Breast epithelium (tissue), 4 donors: ENCODE results near the gene DNMBP. TPM values are rescaled to one million over a fixed set of nuclear protein-coding genes. Genes with fewer than 3 reads are reported as not detected.
"Not testable (repeated sequence)": the region's sequence is repeated elsewhere in the genome, so short reads cannot be mapped to it uniquely, and the experiment has no call there.

Experiments used
- DNase-seq, 2 donors: peaks; one replicate each; pipeline ENCODE4 v3.0.0-alpha.2; 2019; ENCODE audit warnings: low spot score in 2 of 2
- H3K27ac ChIP-seq, 2 donors: fragments of 200-600 bp; sonication (generic) in 1 of 2; one replicate each; pipeline ENCODE4 v1.5.1; 2016 to 2019; ENCODE audit warnings: mild to moderate bottlenecking in 1 of 2
- H3K27me3 ChIP-seq, 2 donors: fragments of 200-600 bp; sonication (generic) in 1 of 2; one replicate each; pipeline versions ENCODE4 v1.5.1 to v1.6.0; 2017 to 2019; ENCODE audit warnings: control low read depth in 1 of 2, mild to moderate bottlenecking in 1 of 2
- H3K36me3 ChIP-seq: fragments of 200-600 bp; one replicate; pipeline ENCODE4 v1.5.1; 2019
- H3K4me1 ChIP-seq, 2 donors: fragments of 200-600 bp; sonication (generic); one replicate each; pipeline ENCODE4 v1.5.1; 2016 to 2019; ENCODE audit warnings: control low read depth in 1 of 2
- H3K4me3 ChIP-seq, 3 donors: fragments of 200-600 bp; sonication (generic); 1 replicate in 2 of 3; 2 replicates in 1 of 3; pipeline ENCODE4 v1.5.1; 2016 to 2019; ENCODE audit warnings: mild to moderate bottlenecking in 3 of 3, moderate library complexity in 2 of 3
- H3K9me3 ChIP-seq, 2 donors: fragments of 200-600 bp; sonication (generic) in 1 of 2; one replicate each; pipeline ENCODE4 v1.5.1; 2016 to 2019; ENCODE audit warnings: control low read depth in 1 of 2
- CTCF ChIP-seq, 3 donors: fragments of 450-650 bp; IDR thresholded peaks; one replicate each; pipeline ENCODE4 v1.5.1; 2016 to 2017; ENCODE audit warnings: antibody characterized with exemption in 3 of 3, mild to moderate bottlenecking in 3 of 3, moderate library complexity in 3 of 3
- POLR2A ChIP-seq: fragments of 450-650 bp; IDR thresholded peaks from one replicate; pipeline ENCODE4 v1.6.1; 2016; ENCODE audit warnings: antibody characterized with exemption, mild to moderate bottlenecking, moderate library complexity
- POLR2AphosphoS5 ChIP-seq, 3 donors: sonication (generic); formaldehyde crosslinking; IDR thresholded peaks; one replicate each; pipeline ENCODE4 v1.6.1; 2017; ENCODE audit warnings: antibody characterized with exemption in 3 of 3
- intact Hi-C: fragments of 100-400 bp; cut with DNase I; formaldehyde crosslinking; loops from one replicate; pipeline ENCODE4 v1.15.1; 2023; ENCODE audit warnings: low total_unique reads
- total RNA-seq, 3 donors: library from RNA; depleted of rRNA; stranded (reverse); fragments of >200 nt; gene quantifications; one replicate each; pipeline ENCODE4 v1.1.0, GENCODE V29; 2016

The DNMBP gene
- total RNA-seq, 3 donors from 2014 or later: 15.1 to 20.6 (median 15.5) TPM

GRCh38 chr10:99973190-99973589, 36.6 kb downstream of the DNMBP start:
- Histone ChIP-seq H3K36me3 (no peaks in the 10 kb centered on the region), H3K27me3 (no peaks in the 10 kb centered on the region), H3K4me1 (no peaks in the 10 kb centered on the region), H3K27ac (no peak overlapping the region), H3K9me3 (no peaks in the 10 kb centered on the region), H3K4me3 (no peak overlapping the region)
- TF ChIP-seq POLR2A (no peak), POLR2AphosphoS5 (IDR thresholded peaks at IDR 0.05) (no peak), CTCF (IDR thresholded peaks at IDR 0.05) (peak in 1 of 3 donors; percentile 9)
- intact Hi-C loops: no loop called here
- DNase-seq: no peak

GRCh38 chr10:99967961-99968360, 41.8 kb downstream of the DNMBP start:
- Histone ChIP-seq H3K27ac (no peak overlapping the region), H3K27me3 (no peaks in the 10 kb centered on the region), H3K4me3 (no peak overlapping the region), H3K36me3 (no peaks in the 10 kb centered on the region), H3K9me3 (no peaks in the 10 kb centered on the region), H3K4me1 (no peaks in the 10 kb centered on the region)
- intact Hi-C loops: no loop called here
- no peak for TF ChIP-seq POLR2A
- no peak for TF ChIP-seq CTCF (IDR thresholded peaks at IDR 0.05)
- no peak for DNase-seq

- intact Hi-C loops: no loop called here
- no peaks in the 10 kb centered on the region for H3K36me3 ChIP-seq
Measured at GRCh38 chr10:99966306-99966705, 43.4 kb downstream of the DNMBP start.

GRCh38 chr10:99965700-99966099, 44.0 kb downstream of the DNMBP start:
- Histone ChIP-seq H3K36me3 (no peaks in the 10 kb centered on the region), H3K27ac (peak overlapping the region in 1 of 2 donors; percentile 32), H3K9me3 (no peaks in the 10 kb centered on the region), H3K4me3 (no peak overlapping the region), H3K27me3 (no peaks in the 10 kb centered on the region), H3K4me1 (no peaks in the 10 kb centered on the region)
- no peak for DNase-seq
- intact Hi-C loops: no loop called here
- TF ChIP-seq CTCF (IDR thresholded peaks at IDR 0.05): no peak
- TF ChIP-seq POLR2AphosphoS5 (IDR thresholded peaks at IDR 0.05): no peak
- TF ChIP-seq POLR2A: no peak

More at GRCh38 chr10:99966306-99966705, 43.4 kb downstream of the DNMBP start:
- DNase-seq: no peak
- Histone ChIP-seq H3K27ac (peak overlapping the region in 1 of 2 donors; percentile 32), H3K4me1 (no peaks in the 10 kb centered on the region), H3K27me3 (no peaks in the 10 kb centered on the region), H3K9me3 (no peaks in the 10 kb centered on the region), H3K4me3 (no peak overlapping the region)
- TF ChIP-seq CTCF (IDR thresholded peaks at IDR 0.05) (no peak), POLR2A (no peak), POLR2AphosphoS5 (IDR thresholded peaks at IDR 0.05) (no peak)

GRCh38 chr10:99964791-99965190, 45.0 kb downstream of the DNMBP start:
- H3K4me3 ChIP-seq: no peak overlapping the region
- no peak for DNase-seq
- H3K4me1 ChIP-seq: no peaks in the 10 kb centered on the region
- peak overlapping the region in 1 of 2 donors; percentile 5 for H3K27ac ChIP-seq
- no peaks in the 10 kb centered on the region for H3K9me3 ChIP-seq
- intact Hi-C loops: no loop called here
- TF ChIP-seq POLR2AphosphoS5 (IDR thresholded peaks at IDR 0.05): no peak
- no peak for TF ChIP-seq CTCF (IDR thresholded peaks at IDR 0.05)
- TF ChIP-seq POLR2A: no peak
- no peaks in the 10 kb centered on the region for H3K36me3 ChIP-seq
- H3K27me3 ChIP-seq: no peaks in the 10 kb centered on the region

- DNase-seq, H3K27ac ChIP-seq, H3K36me3 ChIP-seq, H3K27me3 ChIP-seq, H3K9me3 ChIP-seq, H3K4me3 ChIP-seq, intact Hi-C loops, H3K4me1 ChIP-seq: not testable (repeated sequence)
Measured at GRCh38 chr10:99963467-99964165, 46.1 kb downstream of the DNMBP start.
